Central memory CD8-positive, alpha-beta T cell (primary cell): ENCODE data around the gene TBL1Y.
"Not testable (repeated sequence)": the region's sequence is repeated elsewhere in the genome, so short reads cannot be mapped to it uniquely, and the experiment has no call there.

Source experiments
- ATAC-seq: fragments of 150-1000 bp; cut with Tn5 transposase; replicated peaks from 2 replicates; pipeline ENCODE4 v1.10.0; 2022; ENCODE audit warnings: mild to moderate bottlenecking, moderate FRiP score, moderate number of reproducible peaks; ENCODE audit not compliant: poor library complexity, severe bottlenecking; ENCODE audit errors: extremely low read depth
- DNase-seq, 2 donors: peaks; one replicate each; pipeline ENCODE4 v3.0.0; 2021; ENCODE audit warnings: low spot score in 2 of 2
- H3K27ac Mint-ChIP-seq: one replicate; pipeline ENCODE4 v1.8.0; 2022; ENCODE audit warnings: low read depth, mild to moderate bottlenecking, moderate library complexity, mixed read lengths
- H3K27me3 Mint-ChIP-seq: one replicate; pipeline ENCODE4 v1.8.0; 2022; ENCODE audit warnings: mixed read lengths
- H3K36me3 Mint-ChIP-seq: one replicate; pipeline ENCODE4 v1.8.0; 2022; ENCODE audit warnings: mild to moderate bottlenecking, moderate library complexity, mixed read lengths; ENCODE audit not compliant: insufficient read depth
- H3K4me1 Mint-ChIP-seq: one replicate; pipeline ENCODE4 v1.8.0; 2022; ENCODE audit warnings: mixed read lengths
- H3K4me3 Mint-ChIP-seq: one replicate; pipeline ENCODE4 v1.8.0; 2022; ENCODE audit warnings: mild to moderate bottlenecking, moderate library complexity, mixed read lengths
- H3K9me3 Mint-ChIP-seq: one replicate; pipeline ENCODE4 v1.8.0; 2022; ENCODE audit warnings: mixed read lengths

The TBL1Y gene

GRCh38 chrY:6910372-6911252 is at the start of gene TBL1Y:
Gene TBL1Y, plus strand, starts transcription at chrY:6910697. Its CDS starts 114,388 bp downstream, at chrY:7025085.
- H3K27me3 Mint-ChIP-seq: peaks cover 85% of the 10 kb centered on the region
- H3K36me3 Mint-ChIP-seq: no peaks in the 10 kb centered on the region
- no peaks in the 10 kb centered on the region for H3K9me3 Mint-ChIP-seq
- DNase-seq: no peak
- H3K4me3 Mint-ChIP-seq: peak within 1 kb of the TSS; percentile 56
- no peak for ATAC-seq
- peaks cover 15% of the 10 kb centered on the region for H3K4me1 Mint-ChIP-seq
- H3K27ac Mint-ChIP-seq: no peak within 1 kb of the TSS

GRCh38 chrY:6894496-6894895 is 16.0 kb upstream of the TBL1Y start:
- H3K4me3 Mint-ChIP-seq: no peak overlapping the region
- H3K9me3 Mint-ChIP-seq: no peaks in the 10 kb centered on the region
- peaks cover 28% of the 10 kb centered on the region for H3K27me3 Mint-ChIP-seq
- no peak overlapping the region for H3K27ac Mint-ChIP-seq
- ATAC-seq: no peak
- H3K36me3 Mint-ChIP-seq: no peaks in the 10 kb centered on the region
- H3K4me1 Mint-ChIP-seq: no peaks in the 10 kb centered on the region
- DNase-seq: no peak

GRCh38 chrY:6895236-6895635 is 15.3 kb upstream of the TBL1Y start:
- no peaks in the 10 kb centered on the region for H3K36me3 Mint-ChIP-seq
- DNase-seq (no peak), ATAC-seq (no peak)
- H3K27ac Mint-ChIP-seq: no peak overlapping the region
- H3K4me1 Mint-ChIP-seq: no peaks in the 10 kb centered on the region
- H3K9me3 Mint-ChIP-seq: no peaks in the 10 kb centered on the region
- peaks cover 35% of the 10 kb centered on the region for H3K27me3 Mint-ChIP-seq
- H3K4me3 Mint-ChIP-seq: no peak overlapping the region

GRCh38 chrY:6902116-6902515 is 8.4 kb upstream of the TBL1Y start:
- H3K27me3 Mint-ChIP-seq: peaks cover 60% of the 10 kb centered on the region
- H3K4me3 Mint-ChIP-seq, H3K9me3 Mint-ChIP-seq, ATAC-seq, H3K4me1 Mint-ChIP-seq, DNase-seq, H3K27ac Mint-ChIP-seq, H3K36me3 Mint-ChIP-seq: not testable (repeated sequence)

- Mint-ChIP-seq H3K4me3 (no peak overlapping the region), H3K27ac (no peak overlapping the region), H3K4me1 (peaks cover 15% of the 10 kb centered on the region), H3K36me3 (no peaks in the 10 kb centered on the region), H3K27me3 (peaks cover 83% of the 10 kb centered on the region), H3K9me3 (no peaks in the 10 kb centered on the region)
- no peak for ATAC-seq
- no peak for DNase-seq
Observed at GRCh38 chrY:6907591-6907990, 2.9 kb upstream of the TBL1Y start.

GRCh38 chrY:6908021-6908420 is 2.5 kb upstream of the TBL1Y start:
- H3K27me3 Mint-ChIP-seq: peaks cover 84% of the 10 kb centered on the region
- not testable (repeated sequence) for H3K9me3 Mint-ChIP-seq, ATAC-seq, H3K27ac Mint-ChIP-seq, H3K36me3 Mint-ChIP-seq, DNase-seq, H3K4me3 Mint-ChIP-seq
- peaks cover 15% of the 10 kb centered on the region for H3K4me1 Mint-ChIP-seq

- DNase-seq (no peak), ATAC-seq (no peak)
- peaks cover 86% of the 10 kb centered on the region for H3K27me3 Mint-ChIP-seq
- H3K27ac Mint-ChIP-seq: no peak overlapping the region
- H3K4me1 Mint-ChIP-seq: peaks cover 15% of the 10 kb centered on the region
- no peaks in the 10 kb centered on the region for H3K36me3 Mint-ChIP-seq
- peak overlapping the region; percentile 56 for H3K4me3 Mint-ChIP-seq
- no peaks in the 10 kb centered on the region for H3K9me3 Mint-ChIP-seq
Observed at GRCh38 chrY:6909118-6909521, 1.4 kb upstream of the TBL1Y start.

- Mint-ChIP-seq H3K9me3 (no peaks in the 10 kb centered on the region), H3K4me1 (peaks cover 15% of the 10 kb centered on the region), H3K27me3 (peaks cover 85% of the 10 kb centered on the region), H3K4me3 (peak overlapping the region; percentile 56), H3K36me3 (no peaks in the 10 kb centered on the region), H3K27ac (no peak overlapping the region)
- DNase-seq: no peak
- ATAC-seq: no peak
Observed at GRCh38 chrY:6909856-6910255, 641 bp upstream of the TBL1Y start.

GRCh38 chrY:6911253-6911881 is 870 bp downstream of the TBL1Y start, which contains the start of gene AMELY:
Gene AMELY, minus strand, starts transcription at chrY:6911752. Its CDS starts 39,144 bp downstream, at chrY:6872608.
- no peaks in the 10 kb centered on the region for H3K36me3 Mint-ChIP-seq
- peak within 1 kb of the TSS; percentile 56 for H3K4me3 Mint-ChIP-seq
- DNase-seq (no peak), ATAC-seq (no peak)
- no peaks in the 10 kb centered on the region for H3K9me3 Mint-ChIP-seq
- H3K4me1 Mint-ChIP-seq: peaks cover 15% of the 10 kb centered on the region
- peaks cover 85% of the 10 kb centered on the region for H3K27me3 Mint-ChIP-seq
- no peak within 1 kb of the TSS for H3K27ac Mint-ChIP-seq

- Mint-ChIP-seq H3K4me1 (peaks cover 15% of the 10 kb centered on the region), H3K27ac (no peak overlapping the region), H3K36me3 (no peaks in the 10 kb centered on the region), H3K27me3 (peaks cover 86% of the 10 kb centered on the region), H3K4me3 (no peak overlapping the region), H3K9me3 (no peaks in the 10 kb centered on the region)
- no peak for ATAC-seq
- DNase-seq: no peak
Observed at GRCh38 chrY:6913362-6913761, 2.9 kb downstream of the TBL1Y start.

GRCh38 chrY:6921061-6921460 is 10.6 kb downstream of the TBL1Y start:
- Mint-ChIP-seq H3K4me3 (no peak overlapping the region), H3K4me1 (no peaks in the 10 kb centered on the region), H3K27me3 (peaks cover 21% of the 10 kb centered on the region), H3K9me3 (peaks cover 6% of the 10 kb centered on the region), H3K36me3 (no peaks in the 10 kb centered on the region), H3K27ac (no peak overlapping the region)
- no peak for ATAC-seq
- DNase-seq: no peak

- peaks cover 2% of the 10 kb centered on the region for H3K36me3 Mint-ChIP-seq
- H3K4me3 Mint-ChIP-seq: no peak overlapping the region
- ATAC-seq (no peak), DNase-seq (no peak)
- no peak overlapping the region for H3K27ac Mint-ChIP-seq
- H3K9me3 Mint-ChIP-seq: no peaks in the 10 kb centered on the region
- no peaks in the 10 kb centered on the region for H3K4me1 Mint-ChIP-seq
- H3K27me3 Mint-ChIP-seq: peaks cover 9% of the 10 kb centered on the region
Observed at GRCh38 chrY:6928265-6928664, 17.8 kb downstream of the TBL1Y start.

- no peak for DNase-seq
Observed at GRCh38 chrY:6929237-6929636, 18.7 kb downstream of the TBL1Y start.

More at GRCh38 chrY:6929237-6929636, 18.7 kb downstream of the TBL1Y start:
- H3K9me3 Mint-ChIP-seq: no peaks in the 10 kb centered on the region
- ATAC-seq: no peak
- peaks cover 2% of the 10 kb centered on the region for H3K36me3 Mint-ChIP-seq
- no peak overlapping the region for H3K4me3 Mint-ChIP-seq
- H3K27me3 Mint-ChIP-seq: peaks cover 16% of the 10 kb centered on the region
- no peaks in the 10 kb centered on the region for H3K4me1 Mint-ChIP-seq
- H3K27ac Mint-ChIP-seq: no peak overlapping the region
